ENCODE data around the gene LIN28A.

- TF ChIP-seq, protein P1, sequence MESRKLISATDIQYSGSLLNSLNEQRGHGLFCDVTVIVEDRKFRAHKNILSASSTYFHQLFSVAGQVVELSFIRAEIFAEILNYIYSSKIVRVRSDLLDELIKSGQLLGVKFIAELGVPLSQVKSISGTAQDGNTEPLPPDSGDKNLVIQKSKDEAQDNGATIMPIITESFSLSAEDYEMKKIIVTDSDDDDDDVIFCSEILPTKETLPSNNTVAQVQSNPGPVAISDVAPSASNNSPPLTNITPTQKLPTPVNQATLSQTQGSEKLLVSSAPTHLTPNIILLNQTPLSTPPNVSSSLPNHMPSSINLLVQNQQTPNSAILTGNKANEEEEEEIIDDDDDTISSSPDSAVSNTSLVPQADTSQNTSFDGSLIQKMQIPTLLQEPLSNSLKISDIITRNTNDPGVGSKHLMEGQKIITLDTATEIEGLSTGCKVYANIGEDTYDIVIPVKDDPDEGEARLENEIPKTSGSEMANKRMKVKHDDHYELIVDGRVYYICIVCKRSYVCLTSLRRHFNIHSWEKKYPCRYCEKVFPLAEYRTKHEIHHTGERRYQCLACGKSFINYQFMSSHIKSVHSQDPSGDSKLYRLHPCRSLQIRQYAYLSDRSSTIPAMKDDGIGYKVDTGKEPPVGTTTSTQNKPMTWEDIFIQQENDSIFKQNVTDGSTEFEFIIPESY (IDR thresholded peaks at IDR 0.05; ENCODE audit: borderline replicate concordance, low read depth), result no peak
- TF ChIP-seq EP300 (IDR thresholded peaks at IDR 0.05; ENCODE audit: borderline replicate concordance in 1 of 2, low read depth in 1 of 2, low read length in 1 of 2), result no peak
- TF ChIP-seq, protein P2, sequence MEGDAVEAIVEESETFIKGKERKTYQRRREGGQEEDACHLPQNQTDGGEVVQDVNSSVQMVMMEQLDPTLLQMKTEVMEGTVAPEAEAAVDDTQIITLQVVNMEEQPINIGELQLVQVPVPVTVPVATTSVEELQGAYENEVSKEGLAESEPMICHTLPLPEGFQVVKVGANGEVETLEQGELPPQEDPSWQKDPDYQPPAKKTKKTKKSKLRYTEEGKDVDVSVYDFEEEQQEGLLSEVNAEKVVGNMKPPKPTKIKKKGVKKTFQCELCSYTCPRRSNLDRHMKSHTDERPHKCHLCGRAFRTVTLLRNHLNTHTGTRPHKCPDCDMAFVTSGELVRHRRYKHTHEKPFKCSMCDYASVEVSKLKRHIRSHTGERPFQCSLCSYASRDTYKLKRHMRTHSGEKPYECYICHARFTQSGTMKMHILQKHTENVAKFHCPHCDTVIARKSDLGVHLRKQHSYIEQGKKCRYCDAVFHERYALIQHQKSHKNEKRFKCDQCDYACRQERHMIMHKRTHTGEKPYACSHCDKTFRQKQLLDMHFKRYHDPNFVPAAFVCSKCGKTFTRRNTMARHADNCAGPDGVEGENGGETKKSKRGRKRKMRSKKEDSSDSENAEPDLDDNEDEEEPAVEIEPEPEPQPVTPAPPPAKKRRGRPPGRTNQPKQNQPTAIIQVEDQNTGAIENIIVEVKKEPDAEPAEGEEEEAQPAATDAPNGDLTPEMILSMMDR (IDR thresholded peaks at IDR 0.05), result no peak
- TF ChIP-seq POLR2AphosphoS5 (IDR thresholded peaks at IDR 0.05; ENCODE audit: low read depth, low read length), result no peak
- no peak for TF ChIP-seq YY1 (IDR thresholded peaks at IDR 0.05; ENCODE audit: low read depth)
Measured at GRCh38 chr1:26438041-26438440, 27.4 kb downstream of the LIN28A start.

All from SK-N-SH (cell line).